ENCODE measurements around the gene CRACR2B.

Gene CRACR2B

GRCh38 chr11:839875-840617 is 12.3 kb downstream of the CRACR2B start:
- DNase-seq (ENCODE audit: low spot score), result no peak

- no peak for DNase-seq (ENCODE audit: low spot score)
Measured at GRCh38 chr11:841981-842369, 14.3 kb downstream of the CRACR2B start.

GRCh38 chr11:842370-843002 is 14.8 kb downstream of the CRACR2B start, which contains the start of the genes POLR2L and TSPAN4:
POLR2L (minus strand) TSS chr11:842529; CDS start chr11:842508, 21 bp downstream.
TSPAN4 (plus strand) TSS chr11:842852; CDS start chr11:850305, 7,453 bp downstream.
- DNase-seq (ENCODE audit: low spot score), result peak; percentile 84

GRCh38 chr11:843086-843734 is 15.5 kb downstream of the CRACR2B start:
- DNase-seq (ENCODE audit: low spot score), result no peak

- peak; percentile 92 for DNase-seq (ENCODE audit: low spot score)
Measured at GRCh38 chr11:843818-844692, 16.3 kb downstream of the CRACR2B start.

GRCh38 chr11:844693-845644 is 17.2 kb downstream of the CRACR2B start:
- DNase-seq (ENCODE audit: low spot score), result peak; percentile 92

- no peak for DNase-seq (ENCODE audit: low spot score)
Measured at GRCh38 chr11:845872-846495, 18.3 kb downstream of the CRACR2B start.

- peak; percentile 40 for DNase-seq (ENCODE audit: low spot score)
Measured at GRCh38 chr11:846496-847098, 18.9 kb downstream of the CRACR2B start.

- no peak for DNase-seq (ENCODE audit: low spot score)
Measured at GRCh38 chr11:847876-848275, 20.2 kb downstream of the CRACR2B start.

GRCh38 chr11:848380-848931 is 20.7 kb downstream of the CRACR2B start:
- peak; percentile 72 for DNase-seq (ENCODE audit: low spot score)

GRCh38 chr11:849104-849824 is 21.5 kb downstream of the CRACR2B start:
- no peak for DNase-seq (ENCODE audit: low spot score)

- no peak for DNase-seq (ENCODE audit: low spot score)
Measured at GRCh38 chr11:849951-850774, 22.4 kb downstream of the CRACR2B start.

- no peak for DNase-seq (ENCODE audit: low spot score)
Measured at GRCh38 chr11:850775-851763, 23.4 kb downstream of the CRACR2B start.

GRCh38 chr11:852762-853161 is 25.0 kb downstream of the CRACR2B start:
- DNase-seq (ENCODE audit: low spot score), result no peak

- DNase-seq (ENCODE audit: low spot score), result no peak
Measured at GRCh38 chr11:853682-854448, 26.1 kb downstream of the CRACR2B start.
